ENCODE data around the gene SCMH1. TPM values are rescaled to one million over a fixed set of nuclear protein-coding genes. Genes with fewer than 3 reads are reported as not detected.
"Not testable (repeated sequence)": the region's sequence is repeated elsewhere in the genome, so short reads cannot be mapped to it uniquely, and the experiment has no call there.

The SCMH1 gene
- total RNA-seq, 1 experiment from 2014 or later, result 51.0 TPM

DNA sequence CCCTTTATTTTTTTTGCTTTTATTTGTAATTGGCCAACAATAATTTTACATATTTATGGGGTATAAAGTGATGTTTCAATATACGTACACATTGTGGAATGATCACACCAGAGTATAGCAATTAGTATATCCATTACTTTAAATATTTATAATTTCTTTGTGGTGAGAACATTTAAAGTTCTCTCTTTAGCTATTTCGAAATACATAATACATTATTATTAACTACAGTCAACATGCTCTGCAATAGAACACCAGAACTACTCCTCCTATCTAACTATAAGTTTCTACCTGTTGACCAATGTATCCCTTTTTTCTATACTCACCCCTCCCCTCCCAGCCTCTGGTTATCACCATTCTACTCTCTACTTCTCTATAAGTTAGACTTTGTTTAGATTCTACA lies 77.4 kb downstream of the SCMH1 start:
- H3K27me3 ChIP-seq, result no peaks in the 10 kb centered on the region
- no peak overlapping the region for H3K27ac ChIP-seq
- no peak for DNase-seq
- no peaks in the 10 kb centered on the region for H3K4me1 ChIP-seq
- H3K4me3 ChIP-seq, result no peak overlapping the region
- H3K9me3 ChIP-seq (replicated peaks), result peaks cover 17% of the 10 kb centered on the region
- peaks cover 28% of the 10 kb centered on the region for H3K36me3 ChIP-seq

DNA sequence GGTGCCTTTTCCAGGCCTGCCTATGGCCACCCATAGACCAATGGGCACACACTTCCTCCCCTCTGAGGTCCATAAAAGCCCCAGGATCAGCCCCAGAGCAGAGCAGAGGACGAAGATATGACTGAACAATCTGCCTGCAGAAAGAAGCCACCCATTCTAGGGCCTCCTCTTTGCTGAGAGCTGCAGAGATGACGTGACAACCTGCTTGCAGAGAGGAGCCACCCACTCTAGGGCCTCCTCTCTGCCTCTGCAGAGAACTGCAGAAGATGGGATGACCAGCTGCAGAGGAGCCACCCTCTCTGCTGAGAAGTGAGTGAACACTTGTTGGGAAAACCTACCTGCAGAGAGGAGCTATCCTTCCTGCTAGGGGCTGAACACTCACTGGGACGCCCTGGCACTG lies 79.7 kb downstream of the SCMH1 start:
- no peak overlapping the region for H3K4me3 ChIP-seq
- H3K27me3 ChIP-seq, result no peaks in the 10 kb centered on the region
- peaks cover 14% of the 10 kb centered on the region for H3K36me3 ChIP-seq
- no peaks in the 10 kb centered on the region for H3K4me1 ChIP-seq
- no peak for DNase-seq
- peaks cover 2% of the 10 kb centered on the region; the same call in 1 of the 2 replicates for H3K9me3 ChIP-seq (replicated peaks)
- H3K27ac ChIP-seq, result no peak overlapping the region

DNA sequence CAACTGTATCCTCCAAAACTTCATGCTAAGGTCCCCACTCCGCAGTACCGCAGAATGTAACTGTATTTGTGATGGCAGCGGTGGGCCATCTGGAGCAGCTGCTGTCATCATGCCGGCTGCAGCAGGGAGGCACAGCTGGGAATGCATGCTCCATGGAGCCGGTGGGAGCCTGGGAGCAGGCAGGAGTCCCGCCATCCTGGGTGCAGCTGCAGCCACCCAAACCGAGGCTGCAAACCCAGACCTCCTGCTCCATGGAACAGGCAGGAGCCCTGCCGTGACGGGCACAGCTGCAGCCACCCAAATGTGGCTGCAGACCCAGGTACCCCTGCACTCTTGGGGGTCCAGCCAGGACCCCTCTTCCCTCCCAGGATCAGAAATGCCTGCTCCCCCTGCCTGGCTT lies 80.3 kb downstream of the SCMH1 start:
- peak; percentile 39 to 46 for DNase-seq
- H3K4me1 ChIP-seq, result no peaks in the 10 kb centered on the region

DNA sequence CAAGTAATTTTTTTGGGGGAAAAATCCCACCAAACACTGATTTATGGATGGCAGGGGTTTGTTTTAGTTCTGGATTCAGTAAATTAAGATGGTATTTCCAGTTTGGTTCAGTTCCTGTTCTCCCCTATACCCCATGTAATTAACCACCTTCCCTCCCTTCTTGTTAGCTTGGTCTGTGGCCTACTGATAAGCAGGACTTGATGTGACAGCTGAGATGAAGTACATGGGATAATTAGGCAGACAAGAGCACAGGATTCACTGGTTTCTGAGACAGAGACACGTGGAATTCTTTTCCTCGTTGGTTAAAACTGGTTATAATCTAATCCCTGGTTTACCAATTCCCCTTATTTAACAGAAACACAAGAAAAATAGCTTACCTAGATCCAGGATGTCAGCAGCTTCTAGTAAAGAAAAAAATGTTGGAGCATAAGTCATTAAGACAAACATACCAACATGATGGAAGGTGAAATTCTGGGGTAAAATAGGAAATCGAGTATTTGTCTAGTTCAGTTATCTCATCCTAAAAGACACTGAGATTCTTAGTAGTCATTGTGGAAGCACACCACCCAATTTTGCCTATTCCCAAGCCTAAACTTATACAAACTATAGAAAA lies 81.5 kb downstream of the SCMH1 start:
- DNase-seq, result no peak
- peaks cover 13% of the 10 kb centered on the region for H3K36me3 ChIP-seq
- H3K4me1 ChIP-seq, result no peaks in the 10 kb centered on the region
- no peak overlapping the region for H3K4me3 ChIP-seq
- H3K27ac ChIP-seq, result no peak overlapping the region
- no peaks in the 10 kb centered on the region for H3K27me3 ChIP-seq
- H3K9me3 ChIP-seq (replicated peaks), result no peaks in the 10 kb centered on the region

More for the DNA sequence above, 80.3 kb downstream of the SCMH1 start:
- no peak overlapping the region for H3K27ac ChIP-seq
- H3K36me3 ChIP-seq, result peaks cover 13% of the 10 kb centered on the region
- no peaks in the 10 kb centered on the region for H3K27me3 ChIP-seq
- H3K4me3 ChIP-seq, result no peak overlapping the region
- H3K9me3 ChIP-seq (replicated peaks), result no peaks in the 10 kb centered on the region

DNA sequence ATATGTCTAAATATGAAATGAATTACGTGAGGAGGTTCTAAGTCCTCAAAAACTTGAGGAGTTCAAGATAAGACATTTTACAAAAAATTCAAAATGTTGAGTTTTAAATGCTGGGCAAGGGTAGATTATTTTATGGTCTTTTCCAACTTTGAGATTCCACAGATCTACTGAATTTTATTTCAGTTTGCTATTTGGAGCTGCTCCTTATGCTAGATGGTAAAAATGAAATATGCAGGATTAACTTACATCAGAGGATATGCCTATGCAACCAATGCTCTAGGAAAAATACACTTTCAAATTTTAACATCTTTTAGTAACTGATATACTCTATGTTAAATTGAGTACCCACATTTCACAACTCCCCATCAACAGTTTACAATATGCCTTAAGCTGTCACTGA lies 83.1 kb downstream of the SCMH1 start:
- DNase-seq, result no peak
- Histone ChIP-seq H3K36me3 (peaks cover 20% of the 10 kb centered on the region), H3K27ac (no peak overlapping the region), H3K27me3 (no peaks in the 10 kb centered on the region), H3K9me3 (replicated peaks) (no peaks in the 10 kb centered on the region), H3K4me1 (no peaks in the 10 kb centered on the region), H3K4me3 (no peak overlapping the region)

DNA sequence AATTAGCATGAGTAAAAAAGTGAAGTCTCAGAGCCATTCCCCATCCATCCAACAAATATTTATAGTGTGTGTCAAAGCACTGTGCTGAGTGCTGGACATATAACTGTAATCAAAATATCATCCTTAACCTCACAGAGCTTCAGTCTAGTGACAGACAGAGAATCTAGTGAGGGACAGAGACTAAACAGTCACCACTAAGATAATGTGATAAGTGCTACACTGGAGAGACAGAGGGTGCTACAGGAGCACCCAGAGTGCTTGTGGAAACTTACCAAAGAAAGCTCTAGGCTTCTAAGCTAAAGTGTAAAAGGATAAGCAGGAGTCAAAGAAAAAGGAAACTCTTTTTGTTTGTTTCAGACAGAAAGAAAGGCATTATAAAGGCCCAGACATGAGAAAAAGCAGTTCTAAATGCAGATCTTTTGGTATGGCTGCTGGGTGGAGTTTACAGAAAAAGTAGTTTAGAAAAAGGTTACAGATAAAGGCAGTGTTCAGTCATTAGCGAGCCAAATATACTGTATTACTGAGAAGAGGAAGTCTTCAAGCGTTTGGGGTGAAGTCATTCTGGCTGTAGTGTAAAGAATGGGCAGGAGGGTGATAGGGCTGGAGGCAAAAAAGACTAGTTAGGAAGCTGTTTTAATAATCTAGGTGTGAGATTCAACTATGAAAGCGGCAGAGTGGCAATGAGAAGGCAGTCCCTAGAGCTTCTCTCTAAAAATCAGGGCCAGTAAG lies 83.8 kb downstream of the SCMH1 start:
- Histone ChIP-seq H3K4me3 (no peak overlapping the region), H3K4me1 (no peaks in the 10 kb centered on the region), H3K9me3 (replicated peaks) (no peaks in the 10 kb centered on the region), H3K27ac (no peak overlapping the region), H3K27me3 (no peaks in the 10 kb centered on the region), H3K36me3 (peaks cover 23% of the 10 kb centered on the region)
- DNase-seq, result no peak

DNA sequence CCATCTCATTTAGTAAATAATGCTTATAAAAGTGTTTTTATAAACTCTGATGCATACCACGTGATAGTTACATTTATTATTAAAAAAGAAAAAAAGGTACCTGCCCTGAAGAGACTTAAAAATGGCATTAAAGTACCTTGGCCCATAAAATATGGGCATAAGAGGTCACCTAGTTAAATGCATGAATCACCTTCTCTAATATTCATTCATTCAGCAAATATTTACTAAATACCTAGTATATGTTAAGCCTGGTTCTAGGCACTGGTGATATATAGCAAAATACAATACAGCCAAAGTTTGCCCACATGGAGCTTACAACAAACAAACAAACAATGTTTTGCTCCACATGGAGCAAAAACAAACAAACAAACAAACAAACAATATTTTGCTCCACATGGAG lies 87.0 kb downstream of the SCMH1 start:
- no peak overlapping the region for H3K4me3 ChIP-seq
- H3K27ac ChIP-seq, result no peak overlapping the region
- no peaks in the 10 kb centered on the region for H3K4me1 ChIP-seq
- H3K27me3 ChIP-seq, result no peaks in the 10 kb centered on the region
- H3K36me3 ChIP-seq, result peaks cover 38% of the 10 kb centered on the region
- no peaks in the 10 kb centered on the region for H3K9me3 ChIP-seq (replicated peaks)
- no peak for DNase-seq

DNA sequence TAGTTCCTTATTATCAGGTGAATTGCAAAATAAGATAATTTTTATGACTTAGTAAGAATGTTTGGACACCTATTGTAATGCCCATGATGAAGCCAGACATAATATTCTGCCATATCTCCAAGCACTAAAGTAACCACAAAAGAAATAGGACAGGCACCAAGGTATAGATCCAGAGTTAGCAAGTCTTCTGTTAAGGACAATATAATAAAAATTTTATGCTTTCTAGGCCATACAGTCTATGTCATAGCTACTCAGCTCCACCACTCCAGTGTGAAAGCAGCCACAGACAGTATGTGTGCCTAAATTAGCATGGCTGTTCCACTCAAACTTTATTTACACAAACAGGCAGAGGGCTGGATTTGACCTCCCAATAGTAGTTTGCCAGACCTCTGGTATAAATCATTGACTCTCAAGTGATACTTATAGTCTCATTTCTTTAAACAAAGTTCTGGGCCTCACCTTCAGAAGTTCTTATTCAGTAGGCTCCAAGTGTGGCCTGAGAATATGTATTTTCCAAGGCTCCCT lies 88.3 kb downstream of the SCMH1 start:
- no peak for DNase-seq
- H3K27ac ChIP-seq, result no peak overlapping the region
- no peaks in the 10 kb centered on the region for H3K27me3 ChIP-seq
- H3K9me3 ChIP-seq (replicated peaks), result no peaks in the 10 kb centered on the region
- H3K4me3 ChIP-seq, result no peak overlapping the region
- no peaks in the 10 kb centered on the region for H3K4me1 ChIP-seq
- H3K36me3 ChIP-seq, result peaks cover 47% of the 10 kb centered on the region

DNA sequence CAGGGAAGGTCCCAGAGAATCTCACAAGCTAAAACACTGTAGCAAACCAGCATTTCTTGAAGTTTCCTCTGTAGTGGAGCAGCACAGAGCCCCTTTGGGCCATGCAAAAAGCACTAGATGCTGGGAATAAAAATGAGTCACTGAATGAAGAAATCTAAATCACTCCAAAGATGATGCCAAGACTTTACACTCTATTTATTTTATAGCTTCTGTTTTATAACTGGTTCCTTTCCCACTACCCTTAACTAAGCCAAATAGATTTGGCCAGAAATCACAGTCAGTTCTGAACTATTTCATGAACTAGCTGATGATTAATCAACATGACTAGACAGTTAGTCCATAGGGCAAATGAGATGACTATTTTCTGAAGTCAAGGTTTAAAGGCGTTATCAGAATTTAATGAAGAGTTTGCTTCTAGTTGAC lies 89.5 kb downstream of the SCMH1 start:
- DNase-seq, result no peak
- no peaks in the 10 kb centered on the region for H3K4me1 ChIP-seq
- no peak overlapping the region for H3K4me3 ChIP-seq
- no peaks in the 10 kb centered on the region for H3K27me3 ChIP-seq
- H3K9me3 ChIP-seq (replicated peaks), result no peaks in the 10 kb centered on the region
- H3K27ac ChIP-seq, result no peak overlapping the region
- H3K36me3 ChIP-seq, result peaks cover 54% of the 10 kb centered on the region

DNA sequence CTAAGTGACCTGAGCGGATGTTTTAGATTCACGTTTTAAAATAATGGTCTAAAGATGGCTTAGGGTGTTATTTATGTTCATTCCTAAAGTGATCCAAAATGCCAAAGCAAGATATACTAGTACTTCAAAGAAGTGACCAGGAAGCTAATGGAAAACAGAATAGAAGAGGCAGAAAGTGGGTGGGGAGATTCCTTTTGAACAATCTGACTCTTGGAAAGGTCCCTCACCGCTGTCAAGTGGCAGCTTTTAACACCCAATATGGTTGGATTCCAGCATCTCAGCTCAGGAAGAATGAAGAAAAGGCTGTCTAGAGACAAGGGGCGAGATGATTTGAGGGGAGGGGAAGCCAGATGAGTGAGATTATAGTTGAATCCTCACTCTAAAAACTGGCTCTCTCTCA lies 90.3 kb downstream of the SCMH1 start:
- Histone ChIP-seq H3K27ac (no peak overlapping the region), H3K4me1 (no peaks in the 10 kb centered on the region)

DNA sequence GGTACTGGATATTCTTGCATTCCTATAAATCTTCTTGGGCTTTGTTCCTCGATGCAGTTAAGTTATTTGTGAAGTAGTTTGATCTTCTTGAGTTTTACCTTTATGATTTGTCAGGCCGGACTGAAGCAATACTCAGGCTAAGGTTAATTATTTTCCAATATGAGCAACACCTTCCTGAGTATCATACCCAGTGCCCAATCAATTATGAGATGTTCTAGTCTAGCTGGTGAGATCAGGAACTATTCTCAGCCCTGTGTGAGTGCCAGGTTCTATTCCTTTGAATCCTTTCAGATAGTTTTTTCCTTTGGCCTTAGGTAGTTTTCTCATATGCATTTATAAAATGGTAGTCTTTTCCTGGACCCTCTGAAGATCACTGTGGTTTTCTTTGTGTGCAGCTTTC lies 92.5 kb downstream of the SCMH1 start:
- no peaks in the 10 kb centered on the region for H3K27me3 ChIP-seq
- H3K4me1 ChIP-seq, result no peaks in the 10 kb centered on the region
- H3K4me3 ChIP-seq, result no peak overlapping the region
- peaks cover 63% of the 10 kb centered on the region for H3K36me3 ChIP-seq
- H3K9me3 ChIP-seq (replicated peaks), result no peaks in the 10 kb centered on the region
- DNase-seq, result no peak
- H3K27ac ChIP-seq, result no peak overlapping the region

More for the DNA sequence above, 90.3 kb downstream of the SCMH1 start:
- Histone ChIP-seq H3K9me3 (replicated peaks) (no peaks in the 10 kb centered on the region), H3K36me3 (peaks cover 58% of the 10 kb centered on the region), H3K4me3 (no peak overlapping the region), H3K27me3 (no peaks in the 10 kb centered on the region)
- no peak for DNase-seq

DNA sequence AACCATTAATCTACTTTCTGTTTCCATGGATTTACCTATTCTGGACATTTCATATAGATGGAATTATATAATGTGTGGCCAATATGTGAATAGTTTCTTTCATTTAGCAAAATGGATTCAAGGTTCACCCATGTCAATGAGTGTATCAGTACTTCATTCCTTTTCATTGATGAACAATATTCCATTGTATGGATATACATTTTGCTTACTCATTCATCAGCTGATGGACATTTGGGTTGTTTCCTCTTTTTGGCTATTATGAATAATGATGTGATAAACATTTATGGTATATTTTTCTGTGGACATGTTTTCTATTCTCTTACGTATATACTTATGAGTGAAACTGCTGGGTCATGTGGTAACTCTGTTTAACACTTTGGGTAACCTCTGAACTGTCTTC lies 97.8 kb downstream of the SCMH1 start:
- Histone ChIP-seq H3K27ac (no peak overlapping the region), H3K4me1 (no peaks in the 10 kb centered on the region), H3K36me3 (peaks cover 67% of the 10 kb centered on the region), H3K27me3 (no peaks in the 10 kb centered on the region), H3K4me3 (no peak overlapping the region), H3K9me3 (replicated peaks) (peaks cover 4% of the 10 kb centered on the region; the same call in 1 of the 2 replicates)
- DNase-seq, result no peak

DNA sequence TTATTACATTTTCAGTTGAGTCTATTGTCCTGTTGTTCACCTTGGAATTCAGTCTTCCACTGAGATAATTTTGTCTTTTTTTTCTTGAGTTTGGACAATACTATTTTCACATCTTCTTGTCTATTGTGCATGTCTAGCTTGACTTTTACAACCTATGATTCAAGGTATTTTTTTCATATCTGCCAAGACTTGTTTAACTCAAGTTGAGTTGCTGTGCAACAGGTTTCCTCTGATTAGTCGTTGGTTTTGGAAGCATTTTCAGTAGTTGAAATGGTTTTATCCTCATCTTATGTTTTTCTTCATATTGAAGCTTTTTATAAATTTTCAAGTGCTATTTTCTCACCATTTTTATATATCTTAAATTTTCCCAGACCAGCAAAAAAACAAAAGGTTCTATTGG lies 103.6 kb downstream of the SCMH1 start:
- H3K4me3 ChIP-seq, result no peak overlapping the region
- H3K27ac ChIP-seq, result no peak overlapping the region
- no peaks in the 10 kb centered on the region for H3K4me1 ChIP-seq
- peaks cover 58% of the 10 kb centered on the region for H3K36me3 ChIP-seq
- DNase-seq, result no peak
- peaks cover 4% of the 10 kb centered on the region; the same call in 1 of the 2 replicates for H3K9me3 ChIP-seq (replicated peaks)
- no peaks in the 10 kb centered on the region for H3K27me3 ChIP-seq

DNA sequence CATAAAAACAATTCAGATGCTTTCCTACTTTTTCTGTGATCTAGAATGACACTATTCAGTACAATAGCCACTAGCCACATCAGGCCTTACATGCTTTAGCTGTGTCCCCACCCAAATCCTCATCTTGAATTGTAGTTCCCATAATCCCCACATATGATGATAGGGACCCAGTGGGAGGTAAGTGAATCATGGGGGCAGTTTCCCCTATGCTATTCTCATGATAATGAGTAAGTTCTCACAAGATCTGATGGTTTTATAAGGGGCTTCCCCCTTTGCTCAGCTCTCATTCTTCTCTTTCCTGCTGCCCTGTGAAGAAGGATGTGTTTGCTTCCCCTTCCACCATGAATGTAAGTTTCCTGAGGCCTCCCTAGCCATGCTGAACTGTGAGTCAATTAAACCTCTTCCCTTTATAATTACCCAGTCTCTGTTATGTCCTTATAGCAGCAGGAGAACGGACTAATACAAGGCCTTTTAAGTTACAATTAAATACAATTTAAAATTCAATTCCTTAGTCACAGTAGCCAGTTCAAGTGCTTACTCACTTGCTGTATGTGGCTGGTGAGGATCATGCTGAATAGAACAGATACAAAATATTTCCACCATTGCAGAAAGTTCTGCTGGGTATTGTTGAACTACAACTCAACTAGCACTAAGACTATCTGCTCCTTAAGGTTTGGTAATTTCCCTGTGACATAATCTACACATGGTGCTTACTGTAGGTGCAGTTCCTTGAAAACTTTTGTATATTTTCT lies 106.7 kb downstream of the SCMH1 start:
- H3K9me3 ChIP-seq (replicated peaks), result no peaks in the 10 kb centered on the region
- no peaks in the 10 kb centered on the region for H3K27me3 ChIP-seq
- H3K27ac ChIP-seq, result no peak overlapping the region
- H3K4me3 ChIP-seq, result no peak overlapping the region
- H3K4me1 ChIP-seq, result no peaks in the 10 kb centered on the region
- no peak for DNase-seq
- H3K36me3 ChIP-seq, result peaks cover 56% of the 10 kb centered on the region

DNA sequence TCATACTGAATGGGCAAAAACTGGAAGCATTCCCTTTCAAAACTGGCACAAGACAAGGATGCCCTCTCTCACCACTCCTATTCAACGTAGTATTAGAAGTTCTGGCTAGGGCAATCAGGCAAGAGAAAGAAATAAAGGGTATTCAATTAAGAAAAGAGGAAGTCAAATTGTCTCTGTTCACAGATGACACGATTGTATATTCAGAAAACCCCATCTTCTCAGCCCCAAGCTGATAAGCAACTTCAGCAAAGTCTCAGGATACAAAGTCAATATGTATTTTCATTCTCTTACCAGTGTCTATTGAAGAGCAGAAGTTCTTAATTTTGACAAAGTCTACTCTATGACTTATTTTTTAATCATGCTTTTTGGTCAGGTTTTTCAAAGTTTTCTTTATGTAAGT lies 107.8 kb downstream of the SCMH1 start:
- H3K36me3 ChIP-seq, result peaks cover 58% of the 10 kb centered on the region
- not testable (repeated sequence) for DNase-seq

More for the DNA sequence above, 107.8 kb downstream of the SCMH1 start:
- not testable (repeated sequence) for H3K27me3 ChIP-seq; H3K4me3 ChIP-seq; H3K4me1 ChIP-seq; H3K9me3 ChIP-seq (replicated peaks); H3K27ac ChIP-seq

Measured in SJCRH30 (cell line).